ENCODE measurements around the gene SNX14. TPM values are rescaled to one million over a fixed set of nuclear protein-coding genes. Genes with fewer than 3 reads are reported as not detected.
A peak's percentile ranks its signal among the peaks of the same experiment; 100 is the strongest.

Gene SNX14
- total and polyA plus RNA-seq, 10 donors, result 63.8 to 170 (median 88.9) TPM

DNA sequence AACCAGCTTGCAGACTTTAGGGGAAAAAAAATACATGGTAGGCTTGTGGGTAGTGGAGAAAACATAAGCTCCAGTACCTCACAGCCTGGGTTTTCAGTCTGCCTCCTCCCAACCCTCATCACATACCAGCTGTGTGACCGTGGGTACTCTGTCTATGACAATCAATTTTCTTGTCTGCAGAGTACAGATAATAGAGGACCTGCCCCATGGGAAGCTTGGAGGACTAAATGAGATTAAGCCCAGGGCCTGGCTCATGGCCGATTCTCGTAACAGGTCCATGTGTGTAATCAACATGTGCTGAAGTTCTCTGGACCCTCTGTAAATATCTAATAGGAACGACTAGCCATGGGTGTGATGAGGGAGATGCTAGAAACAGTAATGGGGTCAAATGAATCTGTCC, 109.8 kb downstream of the SNX14 start:
- intact Hi-C loops (cut with DNase I; ENCODE audit: low total_unique reads), result loop anchor here (5.0 kb wide), 1 partner anchor 127 kb away; no protein-coding TSS in a partner anchor
- no peaks in the 10 kb centered on the region for H3K27me3 ChIP-seq (replicated peaks in 1 of 7)
- H3K4me1 ChIP-seq, result peaks cover 0 to 12% (median 5%) of the 10 kb centered on the region in 6 donors
- DNase-seq, result no peak
- H3K4me3 ChIP-seq, result no peak overlapping the region
- no peaks in the 10 kb centered on the region for H3K9me3 ChIP-seq
- H3K27ac ChIP-seq, result no peak overlapping the region
- peaks cover 0 to 3% (median 0%) of the 10 kb centered on the region in 6 donors for H3K36me3 ChIP-seq
- TF ChIP-seq POLR2A (IDR thresholded peaks at IDR 0.05), result no peak
- no peak for TF ChIP-seq POLR2AphosphoS5 (IDR thresholded peaks at IDR 0.05)
- TF ChIP-seq CTCF (IDR thresholded peaks at IDR 0.05 in 8 of 11, conservative IDR thresholded peaks at IDR 0.05 in 3 of 11), result no peak
- 79 to 87% (median 83%) methylated on average over 4 of the region's 4 CpGs for WGBS, 5 donors

DNA sequence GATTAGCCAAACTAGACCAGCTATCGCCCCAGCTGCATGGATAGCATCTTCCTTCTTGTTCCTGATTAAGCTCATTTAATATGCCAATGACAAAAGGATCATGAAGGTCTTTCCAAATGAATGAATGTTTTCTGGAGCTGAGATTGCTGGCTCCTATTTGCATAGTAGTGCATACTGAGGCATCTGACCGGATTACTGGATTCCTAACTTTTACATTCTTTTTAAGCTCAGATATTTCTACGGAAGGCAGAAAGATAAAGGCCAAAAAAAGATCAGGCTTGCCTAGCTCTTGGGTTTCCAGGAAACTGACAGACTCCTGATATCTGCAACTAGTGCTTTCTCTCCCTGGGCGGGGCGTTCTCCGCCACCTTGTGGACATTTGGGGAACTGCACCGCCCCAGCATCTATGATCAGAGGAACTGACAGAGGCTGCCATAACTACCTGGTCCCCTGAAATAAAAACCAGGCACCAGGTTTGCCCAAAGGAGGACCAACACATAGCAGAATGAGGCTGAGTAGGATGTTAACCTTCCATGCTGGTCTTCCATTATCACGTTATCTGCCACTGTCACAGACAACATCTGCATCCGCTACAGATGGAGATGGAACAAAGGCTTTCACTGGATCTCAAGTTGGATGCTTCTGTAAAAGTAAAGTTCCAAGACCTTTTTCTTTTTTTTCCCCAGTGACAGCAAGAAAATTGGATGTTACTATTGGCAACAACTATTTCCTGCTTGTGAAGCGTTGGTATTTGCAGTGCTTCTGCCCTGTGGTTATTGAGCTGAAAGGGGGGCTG, 110.6 kb downstream of the SNX14 start:
- Histone ChIP-seq H3K27me3 (replicated peaks in 1 of 7) (no peaks in the 10 kb centered on the region), H3K4me3 (no peak overlapping the region), H3K36me3 (peaks cover 0 to 3% (median 0%) of the 10 kb centered on the region in 6 donors), H3K27ac (no peak overlapping the region), H3K9me3 (no peaks in the 10 kb centered on the region), H3K4me1 (peaks cover 0 to 12% (median 5%) of the 10 kb centered on the region in 6 donors)
- WGBS, 5 donors, result 26 to 33% (median 26%) methylated on average over 10 of the region's 10 CpGs
- intact Hi-C loops (cut with DNase I; ENCODE audit: low total_unique reads), result loop anchor here (5.0 kb wide), 1 partner anchor 126 kb away; no protein-coding TSS in a partner anchor
- no peak for TF ChIP-seq POLR2A (IDR thresholded peaks at IDR 0.05)
- TF ChIP-seq POLR2AphosphoS5 (IDR thresholded peaks at IDR 0.05), result peak in 1 of 3 donors; percentile 37
- peak; percentile 97 to 100 (median 98) for TF ChIP-seq CTCF (IDR thresholded peaks at IDR 0.05 in 8 of 11, conservative IDR thresholded peaks at IDR 0.05 in 3 of 11)
- peak; percentile 94 for DNase-seq

DNA sequence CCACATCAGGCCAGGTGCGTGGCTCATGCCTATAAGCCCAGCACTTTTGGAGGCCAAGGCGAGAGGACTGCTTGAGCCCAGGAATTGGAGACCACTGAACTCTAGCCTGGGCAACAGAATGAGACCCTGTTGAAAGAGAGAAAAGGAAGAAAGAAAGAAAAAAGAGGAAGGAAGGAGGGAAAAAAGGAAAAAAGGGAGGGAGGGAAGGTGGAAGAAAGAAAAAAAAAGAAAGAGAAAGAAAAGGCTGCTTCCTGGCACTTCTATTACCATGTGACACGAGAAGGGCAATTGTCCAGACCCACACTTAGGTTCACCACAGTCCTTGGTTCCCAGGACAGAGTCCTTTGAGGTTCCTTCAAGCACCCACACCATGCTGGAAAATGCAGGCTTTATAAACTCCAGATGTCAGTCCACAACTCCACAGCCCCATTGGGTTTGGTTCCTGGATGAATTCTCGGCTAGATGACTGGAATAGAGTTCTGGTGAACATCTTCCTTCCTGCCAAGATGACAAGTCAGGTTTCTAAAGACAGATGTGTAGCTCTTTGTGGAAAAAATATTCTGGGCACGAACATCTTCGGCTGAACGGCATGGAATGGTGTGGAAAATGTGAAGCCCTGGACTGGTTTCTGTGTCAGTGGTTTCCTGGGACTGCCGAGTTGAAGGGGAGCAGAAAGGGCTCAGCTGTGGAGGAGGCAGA, 111.3 kb downstream of the SNX14 start:
- 73 to 83% (median 82%) methylated on average over 8 of the region's 8 CpGs for WGBS, 5 donors
- TF ChIP-seq CTCF (IDR thresholded peaks at IDR 0.05 in 8 of 11, conservative IDR thresholded peaks at IDR 0.05 in 3 of 11) (no peak), POLR2AphosphoS5 (IDR thresholded peaks at IDR 0.05) (no peak), POLR2A (IDR thresholded peaks at IDR 0.05) (no peak)
- H3K9me3 ChIP-seq, result no peaks in the 10 kb centered on the region
- H3K36me3 ChIP-seq, result peaks cover 0 to 3% (median 0%) of the 10 kb centered on the region in 6 donors
- no peak overlapping the region for H3K27ac ChIP-seq
- DNase-seq, result no peak
- no peak overlapping the region for H3K4me3 ChIP-seq
- intact Hi-C loops (cut with DNase I; ENCODE audit: low total_unique reads), result loop anchor here (5.0 kb wide), 1 partner anchor 125 kb away; no protein-coding TSS in a partner anchor
- H3K4me1 ChIP-seq, result peaks cover 0 to 12% (median 5%) of the 10 kb centered on the region in 6 donors
- no peaks in the 10 kb centered on the region for H3K27me3 ChIP-seq (replicated peaks in 1 of 7)

GRCh38 chr6:85479208-85479607, 114.5 kb downstream of the SNX14 start:
- no peaks in the 10 kb centered on the region for H3K27me3 ChIP-seq (replicated peaks in 1 of 7)
- H3K4me3 ChIP-seq, result no peak overlapping the region
- DNase-seq, result no peak
- TF ChIP-seq POLR2AphosphoS5 (IDR thresholded peaks at IDR 0.05), result no peak
- TF ChIP-seq CTCF (IDR thresholded peaks at IDR 0.05 in 8 of 11, conservative IDR thresholded peaks at IDR 0.05 in 3 of 11), result no peak
- no peak for TF ChIP-seq POLR2A (IDR thresholded peaks at IDR 0.05)
- H3K9me3 ChIP-seq, result peaks cover 0 to 13% (median 0%) of the 10 kb centered on the region in 8 donors
- intact Hi-C loops (cut with DNase I; ENCODE audit: low total_unique reads), result no loop called here
- WGBS, 5 donors, result 91 to 100% (median 95%) methylated on average over 1 of the region's 1 CpG
- H3K4me1 ChIP-seq, result peaks cover 0 to 12% (median 5%) of the 10 kb centered on the region in 6 donors
- no peak overlapping the region for H3K27ac ChIP-seq
- no peaks in the 10 kb centered on the region for H3K36me3 ChIP-seq
